Cardiac fibroblast (primary cell): ENCODE data around the gene TRMT61A.

ENCODE experiments used
- DNase-seq, 2 donors: peaks; one replicate each; pipeline versions ENCODE4 v3.0.0 to v3.0.0-alpha.2; 2010; ENCODE audit warnings: low read depth in 2 of 2
- H3K4me3 ChIP-seq, 2 donors: replicated peaks in 1 of 2; 1 replicate in 1 of 2; 2 replicates in 1 of 2; pipeline ENCODE4 v1.5.1; 2011; ENCODE audit warnings: low read depth in 2 of 2, low read length in 2 of 2, mild to moderate bottlenecking in 2 of 2, moderate library complexity in 1 of 2
- CTCF ChIP-seq: IDR thresholded peaks from one replicate; pipeline ENCODE4 v1.5.1; 2011; ENCODE audit warnings: low read depth, mild to moderate bottlenecking, low read length, inconsistent platforms

TRMT61A gene

GRCh38 chr14:103528587-103529382 lies at the start of gene TRMT61A:
TRMT61A (plus strand) TSS chr14:103529196; CDS start chr14:103529979, 783 bp downstream.
- DNase-seq: peak; percentile 91 to 93
- peak within 1 kb of the TSS; percentile 95 to 96 for H3K4me3 ChIP-seq

GRCh38 chr14:103480595-103480994 lies 48.4 kb upstream of the TRMT61A start:
- no peak for TF ChIP-seq CTCF
- no peak overlapping the region for H3K4me3 ChIP-seq
- no peak for DNase-seq

More at GRCh38 chr14:103528587-103529382, at the start of gene TRMT61A:
- TF ChIP-seq CTCF: no peak

- no peak for TF ChIP-seq CTCF
- no peak overlapping the region for H3K4me3 ChIP-seq
- peak; percentile 65 to 89 for DNase-seq
These were observed 45.4 kb upstream of the TRMT61A start for GRCh38 chr14:103483600-103483999.

- no peak for DNase-seq
These were observed 43.5 kb upstream of the TRMT61A start for GRCh38 chr14:103485504-103485903.

GRCh38 chr14:103488071-103488470 lies 40.9 kb upstream of the TRMT61A start:
- DNase-seq: no peak
- no peak overlapping the region for H3K4me3 ChIP-seq
- TF ChIP-seq CTCF: no peak

More at GRCh38 chr14:103485504-103485903, 43.5 kb upstream of the TRMT61A start:
- no peak overlapping the region for H3K4me3 ChIP-seq
- no peak for TF ChIP-seq CTCF

- no peak overlapping the region for H3K4me3 ChIP-seq
- peak in 1 of 2 donors; percentile 19 for DNase-seq
- TF ChIP-seq CTCF: no peak
These were observed 40.0 kb upstream of the TRMT61A start for GRCh38 chr14:103488960-103489359.
